Adrenal gland (tissue), 12 donors: ENCODE measurements around the gene HOTAIR. TPM values are rescaled to one million over a fixed set of nuclear protein-coding genes. Genes with fewer than 3 reads are reported as not detected.
A peak's percentile ranks its signal among the peaks of the same experiment; 100 is the strongest.

Experiments used
- DNase-seq, 7 donors: peaks; one replicate each; pipeline ENCODE4 v3.0.0-alpha.2; 2019 to 2020
- H3K27ac ChIP-seq, 5 donors: fragments of 200-600 bp; sonication (generic) in 4 of 5; 1 replicate in 3 of 5; 2 replicates in 2 of 5; pipeline versions ENCODE4 v1.5.1 to v1.8.0; 2016 to 2020; ENCODE audit warnings: mild to moderate bottlenecking in 1 of 5
- H3K27me3 ChIP-seq: fragments of 200-600 bp; 2 replicates; pipeline ENCODE4 v1.8.0; 2021
- H3K36me3 ChIP-seq, 2 donors: fragments of 200-600 bp; replicated peaks in 1 of 2; 1 replicate in 1 of 2; 2 replicates in 1 of 2; pipeline versions ENCODE4 v1.5.1 to v1.8.0; 2018 to 2022
- H3K4me1 ChIP-seq, 2 donors: fragments of 200-600 bp; replicated peaks in 1 of 2; 1 replicate in 1 of 2; 2 replicates in 1 of 2; pipeline versions ENCODE4 v1.5.1 to v1.8.0; 2018 to 2021
- H3K4me3 ChIP-seq, 4 donors: fragments of 200-600 bp; sonication (generic) in 3 of 4; one replicate each; pipeline ENCODE4 v1.5.1; 2016 to 2018
- H3K9me3 ChIP-seq, 3 donors: fragments of 200-600 bp; sonication (generic) in 1 of 3; replicated peaks in 1 of 3; 1 replicate in 2 of 3; 2 replicates in 1 of 3; pipeline versions ENCODE4 v1.5.1 to v1.8.0; 2016 to 2021
- CTCF ChIP-seq, 6 experiments: fragments of 450-650 bp in 4 of 6; fragments of 200-600 bp in 2 of 6; sonication (generic) in 1 of 6; IDR thresholded peaks; 1 replicate in 5 of 6; 2 replicates in 1 of 6; pipeline versions ENCODE4 v1.5.1 to v1.8.0; 2016 to 2021; ENCODE audit warnings: antibody characterized with exemption in 6 of 6, mild to moderate bottlenecking in 2 of 6, moderate library complexity in 1 of 6
- POLR2A ChIP-seq, 2 donors: fragments of 450-650 bp; IDR thresholded peaks; one replicate each; pipeline ENCODE4 v1.6.1; 2017; ENCODE audit warnings: antibody characterized with exemption in 2 of 2, mild to moderate bottlenecking in 2 of 2, moderate library complexity in 1 of 2
- WGBS, 4 donors: extraction: QIAGEN DNeasy Blood & Tissue Kit in 2 of 4; methylation state at CpG; one replicate each; pipeline versions ENCODE4 v1.1.5 to v1.1.7; 2013 to 2017; 5-methylcytosine and 5-hydroxymethylcytosine counted together
- intact Hi-C, 2 donors: fragments of 100-400 bp; cut with DNase I; formaldehyde crosslinking; loops; one replicate each; pipeline versions ENCODE4 v1.14.1 to v1.15.0; 2022 to 2023
- polyA plus RNA-seq, 3 donors: library from polyadenylated mRNA; stranded (reverse); fragments of 200-250 nt in 2 of 3; fragments of 350-450 nt in 1 of 3; fragmentation: Illumina TruSeq in 1 of 3; extraction: RNeasy Lipid Tissue Mini Kit (QIAGEN cat#74804) in 1 of 3; gene quantifications; one replicate each; pipeline ENCODE4 v1.2.3, GENCODE V29; 2013 to 2014
- total RNA-seq, 9 donors: library from RNA; depleted of rRNA in 4 of 9; stranded (reverse); fragments of >200 nt in 4 of 9; fragments of 120-200 nt in 1 of 9; fragmentation: NEBNext Ultra II Directional in 1 of 9; extraction: Animal tissue kit (Norgen Biotek cat#: 25700) in 1 of 9; gene quantifications; one replicate each; pipeline versions ENCODE4 v1.1.0 to v1.2.4, GENCODE V29; 2013 to 2023
- donor health status: healthy with polysubstance abuse.
- donor health status: Bipolar disorder and iron deficiency.
- donor health status: DM: yes; HTN: yes; CAD: no.
- donor health status: DM: no; HTN: no; CAD: no.
- donor health status: DM: no; HTN: no; CAD: no.
- donor health status: DM: yes; HTN: yes; CAD: no.

HOTAIR gene
- total and polyA plus RNA-seq, 12 donors = not detected

GRCh38 chr12:54018468-54018984 is 43.8 kb upstream of the HOTAIR start:
- no peaks in the 10 kb centered on the region for H3K36me3 ChIP-seq
- no peak for TF ChIP-seq POLR2A (IDR thresholded peaks at IDR 0.05)
- TF ChIP-seq CTCF (IDR thresholded peaks at IDR 0.05) = no peak
- WGBS, 4 donors = 25 to 39% (median 26%) methylated on average over 13 to 29 of the region's 29 CpGs
- H3K4me3 ChIP-seq = peak overlapping the region in 2 of 4 donors; percentile 46 to 73
- no peaks in the 10 kb centered on the region for H3K27me3 ChIP-seq
- peak in 5 of 7 donors; percentile 24 to 85 (median 60) for DNase-seq
- H3K27ac ChIP-seq = peak overlapping the region; percentile 49 to 96 (median 91)
- intact Hi-C loops = no loop called here
- H3K4me1 ChIP-seq = peaks cover 11 to 15% of the 10 kb centered on the region in 2 donors
- no peaks in the 10 kb centered on the region for H3K9me3 ChIP-seq

GRCh38 chr12:54017878-54018467 is 43.2 kb upstream of the HOTAIR start:
- H3K27ac ChIP-seq = peak overlapping the region; percentile 49 to 96 (median 91)
- no peaks in the 10 kb centered on the region for H3K27me3 ChIP-seq
- TF ChIP-seq CTCF (IDR thresholded peaks at IDR 0.05) = no peak
- TF ChIP-seq POLR2A (IDR thresholded peaks at IDR 0.05) = peak; percentile 22 to 58
- H3K4me1 ChIP-seq = peaks cover 11 to 15% of the 10 kb centered on the region in 2 donors
- H3K4me3 ChIP-seq = peak overlapping the region in 3 of 4 donors; percentile 46 to 73 (median 48)
- H3K9me3 ChIP-seq = no peaks in the 10 kb centered on the region
- 0 to 3% (median 2%) methylated on average over 23 to 34 of the region's 34 CpGs; no CpG with 5 or more reads in 1 of the 4 donors for WGBS, 4 donors
- DNase-seq = peak; percentile 71 to 94 (median 84)
- intact Hi-C loops = no loop called here
- no peaks in the 10 kb centered on the region for H3K36me3 ChIP-seq

GRCh38 chr12:54017027-54017788 is 42.5 kb upstream of the HOTAIR start:
- Histone ChIP-seq H3K27ac (peak overlapping the region; percentile 49 to 96 (median 91)), H3K4me3 (peak overlapping the region in 3 of 4 donors; percentile 46 to 73 (median 48)), H3K36me3 (no peaks in the 10 kb centered on the region), H3K27me3 (no peaks in the 10 kb centered on the region), H3K4me1 (peaks cover 11 to 15% of the 10 kb centered on the region in 2 donors), H3K9me3 (no peaks in the 10 kb centered on the region)
- TF ChIP-seq POLR2A (IDR thresholded peaks at IDR 0.05) (no peak), CTCF (IDR thresholded peaks at IDR 0.05) (no peak)
- DNase-seq = peak in 6 of 7 donors; percentile 44 to 85 (median 61)
- intact Hi-C loops = no loop called here
- WGBS, 4 donors = 1 to 2% (median 2%) methylated on average over 24 of the region's 24 CpGs

DNA sequence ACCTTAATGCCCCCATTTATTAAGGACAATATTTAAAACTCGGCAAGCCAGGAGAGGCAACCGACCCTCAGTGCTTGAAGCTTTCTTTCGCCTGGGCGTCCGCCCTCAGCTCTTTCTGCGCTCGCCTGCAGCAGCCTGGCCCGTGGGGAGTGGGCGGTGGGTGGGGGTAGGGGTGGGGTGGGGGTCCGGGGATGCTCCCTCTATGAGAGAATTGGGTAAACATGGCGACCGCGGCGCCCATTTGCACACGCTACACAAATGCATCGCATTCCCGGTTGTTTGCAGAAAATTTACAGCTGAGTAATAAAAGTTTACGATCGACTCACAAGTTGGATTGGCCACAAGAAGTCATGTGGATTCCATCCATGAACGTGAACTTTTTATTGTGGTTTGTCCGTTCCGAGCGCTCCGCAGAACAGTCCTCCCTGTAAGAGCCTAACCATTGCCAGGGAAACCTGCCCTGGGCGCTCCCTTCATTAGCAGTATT is 41.8 kb upstream of the HOTAIR start:
- Histone ChIP-seq H3K27ac (peak overlapping the region in 4 of 5 donors; percentile 86 to 96 (median 93)), H3K9me3 (no peaks in the 10 kb centered on the region), H3K36me3 (no peaks in the 10 kb centered on the region), H3K4me3 (peak overlapping the region in 2 of 4 donors; percentile 46 to 73), H3K27me3 (no peaks in the 10 kb centered on the region), H3K4me1 (peaks cover 11 to 15% of the 10 kb centered on the region in 2 donors)
- TF ChIP-seq POLR2A (IDR thresholded peaks at IDR 0.05) (no peak), CTCF (IDR thresholded peaks at IDR 0.05) (no peak)
- WGBS, 4 donors = 3 to 5% (median 3%) methylated on average over 25 of the region's 25 CpGs
- peak; percentile 18 to 76 (median 56) for DNase-seq
- intact Hi-C loops = no loop called here
